GM19239 (cell line): Measurements from ENCODE around the gene KCNT1.

Experiments used
- DNase-seq: peaks from one replicate; pipeline ENCODE4 v3.0.0; 2011; ENCODE audit warnings: low spot score; ENCODE audit not compliant: insufficient read length
- FAIRE-seq: peaks from 2 replicates; lab custom pipeline; 2011; peaks lifted over from hg19 to GRCh38; lab: Jason Lieb, UNC

Gene KCNT1

GRCh38 chr9:135719472-135719871 lies 17.5 kb downstream of the KCNT1 start:
- FAIRE-seq (no peak), DNase-seq (no peak)

GRCh38 chr9:135722365-135722764 lies 20.4 kb downstream of the KCNT1 start:
- no peak for FAIRE-seq
- DNase-seq = no peak

GRCh38 chr9:135724186-135724787 lies 22.3 kb downstream of the KCNT1 start:
- no peak for FAIRE-seq
- no peak for DNase-seq

GRCh38 chr9:135726138-135726853 lies 24.3 kb downstream of the KCNT1 start:
- DNase-seq (no peak), FAIRE-seq (no peak)

- no peak for DNase-seq
- no peak for FAIRE-seq
Observed at GRCh38 chr9:135727257-135727875, 25.4 kb downstream of the KCNT1 start.

GRCh38 chr9:135728436-135729110 lies 26.6 kb downstream of the KCNT1 start:
- no peak for DNase-seq
- no peak for FAIRE-seq

- DNase-seq (no peak), FAIRE-seq (no peak)
Observed at GRCh38 chr9:135729480-135729879, 27.5 kb downstream of the KCNT1 start.

- FAIRE-seq = no peak
Observed at GRCh38 chr9:135731454-135731853, 29.5 kb downstream of the KCNT1 start.

GRCh38 chr9:135732569-135733257 lies 30.7 kb downstream of the KCNT1 start:
- no peak for DNase-seq
- no peak for FAIRE-seq

More at GRCh38 chr9:135731454-135731853, 29.5 kb downstream of the KCNT1 start:
- no peak for DNase-seq

GRCh38 chr9:135734616-135735144 lies 32.7 kb downstream of the KCNT1 start:
- no peak for FAIRE-seq

GRCh38 chr9:135736272-135736978 lies 34.4 kb downstream of the KCNT1 start:
- FAIRE-seq (no peak), DNase-seq (no peak)

More at GRCh38 chr9:135734616-135735144, 32.7 kb downstream of the KCNT1 start:
- no peak for DNase-seq

GRCh38 chr9:135736979-135737839 lies 35.2 kb downstream of the KCNT1 start:
- FAIRE-seq = no peak
- DNase-seq = no peak

GRCh38 chr9:135737840-135738521 lies 36.0 kb downstream of the KCNT1 start:
- DNase-seq (no peak), FAIRE-seq (no peak)

GRCh38 chr9:135739271-135740220 lies 37.6 kb downstream of the KCNT1 start:
- no peak for DNase-seq
- no peak for FAIRE-seq

GRCh38 chr9:135741276-135742219 lies 39.6 kb downstream of the KCNT1 start:
- DNase-seq (no peak), FAIRE-seq (no peak)

GRCh38 chr9:135743021-135743420 lies 41.0 kb downstream of the KCNT1 start:
- no peak for FAIRE-seq
- DNase-seq = no peak
